SIG-M5 (cell line): Measurements from ENCODE around the gene MED31.
"Not testable (repeated sequence)": the region's sequence is repeated elsewhere in the genome, so short reads cannot be mapped to it uniquely, and the experiment has no call there.

ENCODE experiments used
- DNase-seq: peaks from one replicate; lab custom pipeline; 2025; lab: John Stamatoyannopoulos, UW

MED31 gene

GRCh38 chr17:6677158-6677831 lies 25.9 kb upstream of the MED31 start:
- peak; percentile 8 for DNase-seq

- no peak for DNase-seq
Measured at GRCh38 chr17:6676802-6677157, 25.4 kb upstream of the MED31 start.

GRCh38 chr17:6675201-6675825 lies 23.9 kb upstream of the MED31 start:
- DNase-seq = no peak

- no peak for DNase-seq
Measured at GRCh38 chr17:6674586-6674985, 23.2 kb upstream of the MED31 start.

GRCh38 chr17:6671431-6671830 lies 20.0 kb upstream of the MED31 start:
- no peak for DNase-seq

GRCh38 chr17:6670999-6671398 lies 19.6 kb upstream of the MED31 start:
- DNase-seq = no peak

GRCh38 chr17:6670571-6670970 lies 19.2 kb upstream of the MED31 start:
- DNase-seq = no peak

- no peak for DNase-seq
Measured at GRCh38 chr17:6669479-6670212, 18.2 kb upstream of the MED31 start.

- no peak for DNase-seq
Measured at GRCh38 chr17:6668727-6669425, 17.5 kb upstream of the MED31 start.

- DNase-seq = no peak
Measured at GRCh38 chr17:6668219-6668618, 16.8 kb upstream of the MED31 start.

GRCh38 chr17:6667516-6667915 lies 16.1 kb upstream of the MED31 start:
- DNase-seq = no peak

GRCh38 chr17:6666557-6666956 lies 15.2 kb upstream of the MED31 start:
- DNase-seq = no peak

- DNase-seq = no peak
Measured at GRCh38 chr17:6666077-6666521, 14.7 kb upstream of the MED31 start.

GRCh38 chr17:6663200-6663599 lies 11.8 kb upstream of the MED31 start:
- not testable (repeated sequence) for DNase-seq

- DNase-seq = no peak
Measured at GRCh38 chr17:6661464-6661848, 10.1 kb upstream of the MED31 start.

GRCh38 chr17:6660805-6661463 lies 9.5 kb upstream of the MED31 start:
- peak; percentile 43 for DNase-seq

GRCh38 chr17:6660101-6660500 lies 8.7 kb upstream of the MED31 start:
- DNase-seq = no peak

- not testable (repeated sequence) for DNase-seq
Measured at GRCh38 chr17:6658411-6658810, 7.0 kb upstream of the MED31 start.

- no peak for DNase-seq
Measured at GRCh38 chr17:6657633-6658287, 6.4 kb upstream of the MED31 start.

GRCh38 chr17:6656797-6657632 lies 5.6 kb upstream of the MED31 start:
- not testable (repeated sequence) for DNase-seq
